Measurements from ENCODE around the gene ANKRD45.

- TF ChIP-seq RAD21 (IDR thresholded peaks at IDR 0.05; ENCODE audit: low read depth) = no peak
- no peak for TF ChIP-seq YY1 (IDR thresholded peaks at IDR 0.05; ENCODE audit: extremely low read depth, insufficient replicate concordance, low read depth, low read length)
- TF ChIP-seq EZH2 (IDR thresholded peaks at IDR 0.05) = no peak
Observed at GRCh38 chr1:173669491-173669941, at the start of gene ANKRD45.

Measured in HCT116 (cell line).